ENCODE results near the gene OR7G2. TPM values are rescaled to one million over a fixed set of nuclear protein-coding genes. Genes with fewer than 3 reads are reported as not detected.
"Not testable (repeated sequence)": the region's sequence is repeated elsewhere in the genome, so short reads cannot be mapped to it uniquely, and the experiment has no call there.

OR7G2 gene
- total RNA-seq, 1 experiment from 2014 or later = not detected

DNA sequence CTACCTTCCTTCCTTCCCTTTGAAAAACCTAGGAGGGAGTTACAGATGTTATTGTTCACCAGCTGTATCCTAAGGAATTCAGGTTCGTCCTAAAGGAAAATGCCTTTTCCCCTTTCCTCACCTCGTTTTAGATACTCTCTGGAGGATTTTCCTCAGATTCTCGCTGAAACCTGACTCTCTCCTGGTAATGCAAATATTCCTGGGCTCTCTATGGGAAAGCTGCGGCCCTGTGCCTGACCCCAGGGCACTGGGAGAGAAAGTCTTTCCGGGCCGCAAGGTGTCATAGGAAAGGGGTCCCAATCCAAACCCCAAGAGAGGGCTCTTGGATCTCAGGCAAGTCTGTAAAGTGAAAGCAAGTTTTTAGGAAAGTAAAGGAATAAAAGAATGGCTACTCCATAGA lies 33.5 kb downstream of the OR7G2 start:
- no peak for DNase-seq (ENCODE audit: low read depth)

DNA sequence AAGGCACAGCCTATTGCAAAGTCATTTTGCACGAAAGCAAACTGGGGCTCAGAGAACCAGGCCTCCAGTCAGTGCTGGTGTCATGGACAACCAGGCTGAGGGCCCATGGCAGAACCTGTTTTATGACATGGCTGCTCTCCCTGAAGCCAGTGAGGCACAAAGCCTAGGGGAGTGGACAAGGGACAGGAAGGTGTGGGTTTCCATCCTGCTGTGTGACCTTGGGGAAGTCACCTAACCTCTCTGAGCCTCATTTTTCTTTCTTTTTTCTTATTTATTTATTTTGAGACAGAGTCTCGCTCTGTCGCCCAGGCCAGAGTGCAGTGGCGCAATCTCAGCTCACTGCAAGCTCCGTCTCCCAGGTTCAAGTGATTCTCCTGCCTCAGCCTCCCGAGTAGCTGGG lies 35.6 kb downstream of the OR7G2 start:
- DNase-seq (ENCODE audit: low read depth) = not testable (repeated sequence)

DNA sequence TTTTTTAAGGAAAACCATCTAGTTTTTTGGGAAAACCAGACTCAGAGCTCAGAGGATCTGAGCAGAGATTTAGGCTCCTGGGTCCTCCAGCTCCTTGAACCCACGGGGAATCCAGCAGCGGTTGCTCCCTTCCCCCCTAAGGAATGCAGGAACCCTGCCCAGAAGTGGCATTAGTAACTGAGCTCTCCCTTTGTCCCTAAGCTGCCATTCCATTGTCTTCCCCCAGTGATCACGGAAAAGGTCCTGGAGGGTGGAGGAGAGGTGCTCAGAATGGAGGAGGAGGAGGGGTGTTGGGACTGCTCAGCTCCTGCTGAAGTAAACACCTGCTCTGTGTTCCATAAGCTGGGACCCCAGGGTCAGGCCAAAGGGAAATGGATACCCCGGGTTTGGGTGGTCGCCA lies 37.2 kb downstream of the OR7G2 start:
- DNase-seq (ENCODE audit: low read depth) = no peak

DNA sequence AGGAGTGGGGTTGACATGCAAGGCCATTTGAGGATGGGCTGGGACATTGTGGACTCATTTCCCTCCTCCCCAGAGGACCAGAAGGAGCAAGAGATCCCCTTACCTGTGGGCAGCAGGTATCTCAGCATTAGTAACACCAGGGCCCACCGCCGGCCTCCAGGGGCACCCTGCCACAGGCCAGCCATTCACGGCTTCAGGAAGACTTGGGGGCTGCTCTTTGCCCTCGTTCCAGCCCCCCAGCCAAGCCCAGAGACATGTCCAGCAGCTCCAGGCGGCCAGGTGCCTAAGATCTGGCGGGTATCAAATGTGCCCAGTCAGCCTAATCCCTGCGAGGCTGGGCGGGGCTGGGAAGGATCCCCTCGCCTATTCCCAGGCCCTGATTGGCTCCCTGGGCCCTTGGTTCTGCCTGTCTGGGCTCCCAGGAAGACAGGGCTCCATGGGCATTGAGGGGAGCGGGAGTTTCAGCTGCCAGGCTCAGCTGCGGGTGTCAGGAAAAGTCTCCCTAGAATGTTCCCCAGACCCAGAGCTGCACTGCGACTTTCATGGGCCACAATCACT lies 41.7 kb downstream of the OR7G2 start:
- DNase-seq (ENCODE audit: low read depth) = no peak

DNA sequence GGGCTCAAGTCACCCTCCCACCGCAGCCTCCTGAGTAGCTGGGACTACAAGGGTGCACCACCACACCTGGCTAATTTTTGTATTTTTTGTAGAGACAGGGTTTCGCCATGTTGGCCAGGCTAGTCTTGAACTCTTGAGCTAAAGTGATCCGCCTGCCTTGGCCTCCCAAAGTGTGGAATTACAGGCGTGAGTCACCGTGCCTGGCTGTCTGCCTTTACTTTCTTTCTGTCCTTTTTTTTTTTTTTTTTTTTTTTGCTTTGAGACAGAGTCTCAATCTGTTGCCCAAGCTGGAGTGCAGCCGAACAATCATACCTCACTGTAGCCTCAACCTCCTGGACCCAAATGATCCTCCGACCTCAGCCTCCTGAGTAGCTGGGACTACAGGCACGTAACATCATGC lies 45.4 kb downstream of the OR7G2 start:
- DNase-seq (ENCODE audit: low read depth) = peak; percentile 31

DNA sequence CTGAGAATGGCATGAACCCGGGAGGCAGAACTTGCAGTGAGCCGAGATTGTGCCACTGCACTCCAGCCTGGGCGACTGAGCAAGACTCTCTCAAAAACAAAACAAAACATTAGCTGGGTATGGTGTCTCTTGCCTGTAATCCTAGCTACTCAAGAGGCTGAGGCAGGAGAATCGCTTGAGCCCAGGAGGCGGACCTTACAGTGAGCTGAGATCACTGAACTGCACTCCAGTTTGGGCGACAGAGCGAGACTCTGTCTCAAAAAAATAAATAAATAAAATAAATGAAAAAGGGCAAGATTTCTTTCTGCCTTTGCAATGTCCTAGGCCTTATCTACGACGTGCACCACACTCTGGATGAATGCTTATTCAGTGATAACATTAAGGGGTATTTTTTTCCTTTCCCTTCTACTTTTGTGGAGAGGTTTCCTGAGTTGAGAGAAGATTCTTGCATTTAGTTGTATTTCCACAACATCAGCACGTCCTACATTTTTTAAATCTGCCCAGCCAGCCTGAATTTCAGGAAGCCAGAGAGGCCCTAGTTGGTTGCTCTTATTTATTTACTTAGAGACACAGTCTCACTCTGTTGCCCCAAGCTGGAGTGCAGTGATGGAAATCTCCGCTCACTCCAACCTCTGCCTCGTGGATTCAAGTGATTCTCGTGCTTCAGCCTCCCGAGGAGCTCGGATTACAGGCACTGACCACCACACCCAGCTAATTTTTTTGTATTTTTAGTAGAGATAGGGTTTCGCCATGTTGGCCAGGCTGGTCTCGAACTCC lies 46.5 kb downstream of the OR7G2 start:
- no peak for DNase-seq (ENCODE audit: low read depth)

DNA sequence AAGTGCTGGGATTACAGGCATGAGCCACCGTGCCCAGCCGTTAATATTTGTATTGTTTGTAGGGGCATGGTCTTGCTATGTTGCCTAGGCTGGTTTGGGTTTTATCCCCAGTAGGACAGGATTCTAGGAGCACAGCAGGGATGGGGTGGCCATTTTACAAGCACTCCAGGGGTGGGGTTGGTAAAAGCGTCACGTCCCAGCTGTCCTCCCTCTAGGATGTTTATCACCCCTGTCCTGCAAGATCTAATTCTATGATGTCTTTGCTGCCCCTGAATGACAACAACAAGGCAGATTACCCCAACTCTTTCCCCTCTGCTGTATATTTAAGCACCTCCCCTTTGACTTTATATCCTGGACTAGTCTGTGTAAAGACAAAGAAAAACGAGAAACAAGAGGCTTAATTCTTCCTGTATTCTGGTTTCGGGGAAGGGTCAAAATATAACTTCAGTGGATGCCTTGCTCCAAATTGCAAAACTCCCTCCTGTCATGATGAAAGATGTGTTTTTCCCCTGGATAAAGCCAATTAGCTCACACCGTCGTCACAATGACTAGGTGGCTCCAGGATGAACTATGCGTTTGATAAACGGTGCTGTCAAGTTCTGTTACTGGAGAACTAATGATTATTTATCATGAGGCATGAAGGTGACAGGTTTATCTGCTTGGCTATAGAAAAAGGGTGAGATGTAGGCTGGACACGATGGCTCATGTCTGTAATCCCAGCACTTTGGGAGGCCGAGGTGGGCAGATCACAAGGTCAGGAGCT lies 48.2 kb downstream of the OR7G2 start:
- DNase-seq (ENCODE audit: low read depth) = no peak

DNA sequence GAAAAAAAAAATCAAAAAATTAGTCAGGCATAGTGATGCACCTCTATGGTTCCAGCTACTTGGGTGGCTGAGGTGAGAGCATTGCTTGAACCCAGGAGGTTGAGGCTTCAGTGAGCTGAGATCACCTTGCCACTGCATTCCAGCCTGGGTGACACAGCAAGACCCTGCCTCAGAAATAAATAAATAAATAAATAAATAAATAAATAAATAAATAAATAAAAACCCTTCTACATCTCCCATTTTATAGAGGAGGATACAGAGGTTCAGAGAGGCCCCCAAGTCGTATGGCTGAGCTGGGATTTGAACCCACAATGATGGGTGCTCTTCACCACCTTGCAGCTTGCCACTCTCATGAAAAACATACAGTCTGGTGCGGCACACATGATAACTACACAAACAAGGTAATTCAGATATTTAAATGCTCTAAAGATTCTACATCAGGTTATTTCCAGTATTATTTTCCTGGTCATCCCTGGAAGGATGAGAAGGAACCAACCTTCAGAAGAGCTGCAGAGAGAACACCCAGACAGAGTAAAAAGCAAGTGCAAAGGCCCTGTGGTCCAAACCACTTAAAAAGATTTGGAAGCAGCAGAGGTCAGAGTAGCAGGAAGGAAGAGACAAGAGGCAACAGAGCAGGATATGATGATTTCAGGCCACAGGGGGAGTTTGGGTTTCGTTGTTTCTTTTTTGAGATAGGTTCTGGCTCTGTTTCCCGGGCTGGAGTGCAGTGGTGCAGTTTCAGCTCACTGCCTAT lies 49.6 kb downstream of the OR7G2 start:
- no peak for DNase-seq (ENCODE audit: low read depth)

DNA sequence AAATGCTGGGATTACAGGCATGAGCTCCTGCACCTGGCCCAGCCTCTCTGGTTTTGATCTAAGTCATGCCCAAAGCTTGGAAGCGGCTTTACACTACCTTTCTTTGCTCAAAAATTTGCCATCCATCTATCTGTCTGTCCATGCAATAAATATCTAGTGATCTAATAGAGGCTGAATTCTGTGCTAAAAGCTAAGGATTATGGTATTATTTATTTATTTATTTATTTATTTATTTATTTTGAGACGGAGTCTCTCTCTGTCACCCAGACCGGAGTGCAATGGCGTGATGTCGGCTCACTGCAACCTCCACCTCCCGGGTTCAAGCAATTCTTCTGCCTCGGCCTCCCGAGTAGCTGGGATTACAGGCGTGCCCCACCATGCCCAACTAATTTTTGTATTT lies 51.1 kb downstream of the OR7G2 start:
- not testable (repeated sequence) for DNase-seq (ENCODE audit: low read depth)

DNA sequence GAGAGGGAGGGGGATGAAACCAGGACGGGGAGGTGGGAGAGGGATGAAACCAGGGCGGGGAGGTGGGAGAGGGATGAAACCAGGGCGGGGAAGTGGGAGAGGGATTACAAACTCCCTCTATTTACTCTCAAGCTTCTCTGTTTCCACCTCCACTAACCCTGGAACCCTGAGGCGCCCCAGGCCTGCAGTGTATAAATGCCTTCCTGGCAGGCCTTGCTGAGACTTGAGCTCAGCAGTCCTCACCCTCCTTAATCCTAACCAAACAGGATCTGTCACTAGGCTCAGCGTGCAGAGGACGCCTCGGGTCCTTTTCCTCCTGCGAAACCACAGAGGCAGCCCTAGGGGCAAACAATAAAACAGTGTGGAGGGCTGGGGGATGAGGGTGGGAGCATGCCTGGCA lies 52.5 kb downstream of the OR7G2 start:
- no peak for DNase-seq (ENCODE audit: low read depth)

DNA sequence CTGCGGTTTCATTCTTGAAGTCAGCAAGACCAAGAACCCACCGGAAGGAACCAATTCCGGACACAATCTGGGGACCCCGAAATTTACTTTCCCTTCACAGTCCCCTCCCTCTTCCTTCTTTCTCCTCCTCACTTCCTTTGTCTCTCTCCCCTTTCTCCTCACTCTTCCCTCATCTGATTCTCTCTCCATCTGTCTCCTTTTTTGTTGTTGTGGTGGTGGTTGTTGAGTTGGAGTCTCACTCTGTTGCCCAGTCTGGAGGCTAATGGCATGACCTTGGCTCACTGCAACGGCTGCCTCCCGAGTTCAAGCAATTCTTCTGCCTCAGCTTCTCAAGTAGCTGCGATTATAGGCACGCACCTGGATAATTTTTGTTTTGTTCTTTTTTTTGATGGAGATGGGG lies 53.1 kb downstream of the OR7G2 start:
- DNase-seq (ENCODE audit: low read depth) = no peak

DNA sequence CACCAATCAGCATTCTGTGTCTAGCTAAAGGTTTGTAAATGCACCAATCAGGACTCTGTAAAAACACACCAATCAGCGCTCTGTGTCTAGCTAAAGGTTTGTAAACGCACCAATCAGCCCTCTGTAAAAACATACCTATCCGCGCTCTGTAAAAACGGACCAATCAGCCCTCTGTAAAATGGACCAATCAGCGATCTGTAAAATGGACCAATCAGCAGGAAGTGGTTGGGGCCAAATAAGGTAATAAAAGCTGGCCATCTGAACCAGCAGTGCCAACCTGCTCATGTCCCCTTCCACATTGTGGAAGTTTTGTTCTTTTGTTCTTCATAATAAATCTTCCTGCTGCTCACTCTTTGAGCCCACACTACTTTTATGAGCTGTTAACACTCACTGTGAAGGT lies 53.6 kb downstream of the OR7G2 start:
- DNase-seq (ENCODE audit: low read depth) = not testable (repeated sequence)

DNA sequence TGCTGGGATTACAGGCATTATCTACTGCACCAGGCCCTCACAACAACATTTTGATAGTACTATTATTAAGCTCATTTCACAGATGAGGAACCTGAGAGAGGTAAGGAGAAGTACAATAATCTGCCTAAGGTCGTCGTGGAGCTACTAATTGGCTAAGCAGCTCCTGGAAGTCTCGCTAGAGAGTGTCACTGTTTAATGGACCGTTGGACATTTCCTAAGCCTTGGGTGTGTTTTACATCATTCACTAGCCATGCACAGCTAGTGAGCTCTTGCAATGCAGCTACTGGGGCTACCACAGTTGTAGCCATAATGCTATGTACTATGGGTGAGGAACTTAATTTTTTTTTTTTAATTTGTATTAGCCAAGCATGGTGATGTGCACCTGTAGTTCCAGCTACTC lies 54.4 kb downstream of the OR7G2 start:
- DNase-seq (ENCODE audit: low read depth) = no peak

Other genes with a start within 250 kb of the OR7G2 start
- gene MUC16, start 97.1 kb downstream of the OR7G2 start, total RNA-seq (2014; rRNA removed; shearing (Covaris generic)) = not detected in 2 replicates
- gene OR1M1, start 20.4 kb downstream of the OR7G2 start, total RNA-seq (2014; rRNA removed; shearing (Covaris generic)) = not detected in 2 replicates
- gene OR7G1, start 8.3 kb upstream of the OR7G2 start, total RNA-seq (2014; rRNA removed; shearing (Covaris generic)) = not detected in 2 replicates
- not detected in 2 replicates for gene OR7G3, start 19.5 kb upstream of the OR7G2 start, total RNA-seq (2014; rRNA removed; shearing (Covaris generic))
- gene ZNF317, start 32.9 kb upstream of the OR7G2 start, total RNA-seq (2014; rRNA removed; shearing (Covaris generic)) = 14.0 and 15.3 TPM in 2 replicates
- not detected in 2 replicates for gene OR7D2, start 71.5 kb upstream of the OR7G2 start, total RNA-seq (2014; rRNA removed; shearing (Covaris generic))
- not detected in 2 replicates for gene OR7D4, start 112.1 kb upstream of the OR7G2 start, total RNA-seq (2014; rRNA removed; shearing (Covaris generic))
- not detected in 2 replicates for gene OR7E24, start 143.5 kb upstream of the OR7G2 start, total RNA-seq (2014; rRNA removed; shearing (Covaris generic))
- gene ZNF699, start 202.4 kb upstream of the OR7G2 start, total RNA-seq (2014; rRNA removed; shearing (Covaris generic)) = 10.1 and 11.7 TPM in 2 replicates
- gene ZNF559, start 216.7 kb upstream of the OR7G2 start, total RNA-seq (2014; rRNA removed; shearing (Covaris generic)) = 14.4 and 21.4 TPM in 2 replicates